Measurements from ENCODE around the gene SPRR3. TPM values are rescaled to one million over a fixed set of nuclear protein-coding genes. Genes with fewer than 3 reads are reported as not detected.

Gene SPRR3
- total RNA-seq, 2 experiments from 2014 or later: not detected

DNA sequence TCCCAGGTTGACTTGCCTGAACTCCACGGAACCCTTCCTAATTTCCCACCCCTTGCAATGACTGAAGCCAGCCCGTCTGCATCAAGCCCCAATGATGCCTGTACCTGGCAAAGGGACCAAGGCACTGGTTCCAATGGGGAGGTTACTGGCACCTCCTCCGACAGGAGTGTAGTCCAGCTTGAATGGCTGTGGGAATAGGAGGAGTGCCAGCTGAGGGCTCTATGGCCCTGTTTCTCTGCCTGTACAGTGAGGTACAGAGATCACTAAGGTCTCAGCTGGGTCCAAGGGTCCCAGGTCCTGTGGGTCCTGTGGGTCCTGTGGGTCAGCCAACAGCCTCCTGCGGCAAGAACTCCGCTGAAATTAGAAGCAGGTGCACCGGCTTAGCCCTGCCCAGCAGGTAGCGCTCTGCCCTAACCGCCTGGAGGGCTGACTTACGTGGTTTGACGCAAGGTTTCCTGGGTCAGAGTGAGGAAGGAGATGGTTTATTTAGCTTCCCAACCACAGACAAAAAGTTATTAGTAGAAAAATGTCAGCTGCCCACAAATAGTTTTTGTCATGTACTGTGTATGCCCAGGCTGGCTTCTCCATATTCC, 41.0 kb upstream of the SPRR3 start:
- POLR2A ChIA-PET: no interaction called here
- no peak for ATAC-seq (ENCODE audit: poor library complexity)
- Mint-ChIP-seq H3K27ac (no peak overlapping the region), H3K4me3 (no peak overlapping the region), H3K9me3 (no peaks in the 10 kb centered on the region), H3K36me3 (ENCODE audit: low read depth) (no peaks in the 10 kb centered on the region), H3K27me3 (peaks cover 36% of the 10 kb centered on the region), H3K4me1 (ENCODE audit: low read depth) (no peaks in the 10 kb centered on the region)
- H3K27ac ChIP-seq (ENCODE audit: low read depth in 1 of 2, low read length in 2 of 2): no peak overlapping the region
- intact Hi-C loops (cut with DNase I, micrococcal nuclease): no loop called here
- peaks cover 0 to 3% of the 10 kb centered on the region in 2 experiments for H3K27me3 ChIP-seq (ENCODE audit: control insufficient read depth in 1 of 2, insufficient read depth in 2 of 2, low read length in 2 of 2)
- no peaks in the 10 kb centered on the region for H3K36me3 ChIP-seq (ENCODE audit: insufficient read depth, low read length)
- H3K9me3 ChIP-seq (ENCODE audit: control insufficient read depth in 1 of 2, insufficient read depth in 1 of 2, low read length in 2 of 2): peaks cover 0 to 6% of the 10 kb centered on the region in 2 experiments
- H3K4me1 ChIP-seq (ENCODE audit: insufficient read depth, low read length): no peaks in the 10 kb centered on the region
- no peak for DNase-seq
- no peak overlapping the region for H3K4me3 ChIP-seq (ENCODE audit: low read length)
- TF ChIP-seq, protein P1, sequence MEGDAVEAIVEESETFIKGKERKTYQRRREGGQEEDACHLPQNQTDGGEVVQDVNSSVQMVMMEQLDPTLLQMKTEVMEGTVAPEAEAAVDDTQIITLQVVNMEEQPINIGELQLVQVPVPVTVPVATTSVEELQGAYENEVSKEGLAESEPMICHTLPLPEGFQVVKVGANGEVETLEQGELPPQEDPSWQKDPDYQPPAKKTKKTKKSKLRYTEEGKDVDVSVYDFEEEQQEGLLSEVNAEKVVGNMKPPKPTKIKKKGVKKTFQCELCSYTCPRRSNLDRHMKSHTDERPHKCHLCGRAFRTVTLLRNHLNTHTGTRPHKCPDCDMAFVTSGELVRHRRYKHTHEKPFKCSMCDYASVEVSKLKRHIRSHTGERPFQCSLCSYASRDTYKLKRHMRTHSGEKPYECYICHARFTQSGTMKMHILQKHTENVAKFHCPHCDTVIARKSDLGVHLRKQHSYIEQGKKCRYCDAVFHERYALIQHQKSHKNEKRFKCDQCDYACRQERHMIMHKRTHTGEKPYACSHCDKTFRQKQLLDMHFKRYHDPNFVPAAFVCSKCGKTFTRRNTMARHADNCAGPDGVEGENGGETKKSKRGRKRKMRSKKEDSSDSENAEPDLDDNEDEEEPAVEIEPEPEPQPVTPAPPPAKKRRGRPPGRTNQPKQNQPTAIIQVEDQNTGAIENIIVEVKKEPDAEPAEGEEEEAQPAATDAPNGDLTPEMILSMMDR (IDR thresholded peaks at IDR 0.05): no peak
- CTCF ChIA-PET: no interaction called here

DNA sequence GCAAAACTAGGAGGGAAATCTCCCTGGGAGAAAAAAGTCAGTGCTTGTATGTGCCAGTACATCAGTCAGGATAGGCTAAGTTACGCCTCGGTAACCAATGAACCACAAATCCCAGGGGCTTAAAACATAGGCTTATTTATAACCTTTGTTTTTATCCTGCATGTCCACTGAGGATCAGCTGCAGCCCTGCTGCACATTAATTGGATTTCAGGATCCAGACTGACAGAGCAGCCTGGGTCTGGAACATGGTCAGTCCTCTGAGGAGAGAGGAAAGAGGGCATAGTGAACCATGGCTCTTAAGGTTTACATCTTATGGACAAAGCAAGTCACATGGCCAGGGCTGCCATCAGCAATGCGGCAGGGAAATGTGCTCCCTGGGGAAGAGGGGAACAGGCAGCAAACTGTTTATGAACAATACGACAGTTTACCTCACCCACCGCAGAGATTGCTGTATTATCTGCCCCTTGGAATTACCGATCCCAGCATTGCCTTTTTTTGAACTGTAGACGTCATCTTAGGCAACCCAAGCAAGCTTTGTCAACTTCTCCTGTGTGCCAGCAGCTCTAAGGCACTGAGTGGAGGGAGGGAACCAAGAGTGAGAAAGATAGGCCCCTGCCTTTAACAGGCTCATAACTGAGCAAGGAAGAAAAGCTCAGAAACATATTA, 40.2 kb upstream of the SPRR3 start:
- no peak overlapping the region for H3K4me3 Mint-ChIP-seq
- no peak for ATAC-seq (ENCODE audit: poor library complexity)

DNA sequence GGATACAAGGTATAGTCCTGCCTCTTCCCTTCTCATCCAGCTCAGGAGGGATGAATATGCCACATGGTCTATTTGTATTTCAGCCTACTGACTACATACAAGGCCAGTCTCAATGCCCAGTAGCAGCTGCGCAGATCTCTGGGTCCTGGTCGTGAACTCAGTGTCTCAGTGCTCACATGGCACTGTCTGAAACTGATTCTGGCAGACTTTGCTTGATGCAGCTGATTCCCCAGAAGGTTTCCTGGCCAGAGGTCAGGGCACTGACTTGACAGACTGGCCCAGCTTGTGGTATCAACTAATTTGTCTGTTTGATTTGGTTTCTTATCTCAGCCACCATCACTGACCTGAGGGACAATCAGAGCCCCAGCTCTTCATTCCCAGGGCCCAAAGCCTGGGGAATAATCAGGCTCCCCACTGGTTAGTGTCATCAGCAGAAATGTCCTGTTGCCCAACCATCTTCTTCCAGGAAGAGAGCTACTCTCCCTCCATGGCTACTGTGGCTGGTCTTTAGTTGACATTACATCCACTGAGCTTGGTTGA, 38.6 kb upstream of the SPRR3 start:
- Mint-ChIP-seq H3K4me3 (no peak overlapping the region), H3K27ac (no peak overlapping the region), H3K27me3 (peaks cover 55% of the 10 kb centered on the region), H3K4me1 (ENCODE audit: low read depth) (no peaks in the 10 kb centered on the region), H3K36me3 (ENCODE audit: low read depth) (no peaks in the 10 kb centered on the region), H3K9me3 (no peaks in the 10 kb centered on the region)
- Histone ChIP-seq H3K27ac (ENCODE audit: low read depth in 1 of 2, low read length in 2 of 2) (no peak overlapping the region), H3K4me1 (ENCODE audit: insufficient read depth, low read length) (no peaks in the 10 kb centered on the region), H3K9me3 (ENCODE audit: control insufficient read depth in 1 of 2, insufficient read depth in 1 of 2, low read length in 2 of 2) (peaks cover 0 to 6% of the 10 kb centered on the region in 2 experiments), H3K4me3 (ENCODE audit: low read length) (no peak overlapping the region), H3K36me3 (ENCODE audit: insufficient read depth, low read length) (no peaks in the 10 kb centered on the region), H3K27me3 (ENCODE audit: control insufficient read depth in 1 of 2, insufficient read depth in 2 of 2, low read length in 2 of 2) (peaks cover 0 to 10% of the 10 kb centered on the region in 2 experiments)
- TF ChIP-seq, protein P1 (IDR thresholded peaks at IDR 0.05): no peak
- DNase-seq: no peak
- ChIA-PET CTCF (no interaction called here), POLR2A (no interaction called here)
- intact Hi-C loops (cut with DNase I, micrococcal nuclease): no loop called here
- ATAC-seq (ENCODE audit: poor library complexity): no peak

More for the DNA sequence above, 40.2 kb upstream of the SPRR3 start:
- Histone ChIP-seq H3K36me3 (ENCODE audit: insufficient read depth, low read length) (no peaks in the 10 kb centered on the region), H3K27ac (ENCODE audit: low read depth in 1 of 2, low read length in 2 of 2) (no peak overlapping the region), H3K4me1 (ENCODE audit: insufficient read depth, low read length) (no peaks in the 10 kb centered on the region), H3K4me3 (ENCODE audit: low read length) (no peak overlapping the region), H3K9me3 (ENCODE audit: control insufficient read depth in 1 of 2, insufficient read depth in 1 of 2, low read length in 2 of 2) (peaks cover 0 to 6% of the 10 kb centered on the region in 2 experiments), H3K27me3 (ENCODE audit: control insufficient read depth in 1 of 2, insufficient read depth in 2 of 2, low read length in 2 of 2) (peaks cover 0 to 7% of the 10 kb centered on the region in 2 experiments)
- Mint-ChIP-seq H3K9me3 (no peaks in the 10 kb centered on the region), H3K36me3 (ENCODE audit: low read depth) (no peaks in the 10 kb centered on the region), H3K27ac (no peak overlapping the region), H3K27me3 (peaks cover 44% of the 10 kb centered on the region), H3K4me1 (ENCODE audit: low read depth) (no peaks in the 10 kb centered on the region)
- intact Hi-C loops (cut with DNase I, micrococcal nuclease): no loop called here
- TF ChIP-seq, protein P1 (IDR thresholded peaks at IDR 0.05): no peak
- ChIA-PET POLR2A (no interaction called here), CTCF (no interaction called here)
- no peak for DNase-seq
